NCI-H446 (cell line): Measurements from ENCODE around the gene EIF3F.
A peak's percentile ranks its signal among the peaks of the same experiment; 100 is the strongest.

ENCODE experiments used
- DNase-seq, 2 experiments: peaks; one replicate each; lab custom pipeline; 2025; lab: John Stamatoyannopoulos, UW

Gene EIF3F

DNA sequence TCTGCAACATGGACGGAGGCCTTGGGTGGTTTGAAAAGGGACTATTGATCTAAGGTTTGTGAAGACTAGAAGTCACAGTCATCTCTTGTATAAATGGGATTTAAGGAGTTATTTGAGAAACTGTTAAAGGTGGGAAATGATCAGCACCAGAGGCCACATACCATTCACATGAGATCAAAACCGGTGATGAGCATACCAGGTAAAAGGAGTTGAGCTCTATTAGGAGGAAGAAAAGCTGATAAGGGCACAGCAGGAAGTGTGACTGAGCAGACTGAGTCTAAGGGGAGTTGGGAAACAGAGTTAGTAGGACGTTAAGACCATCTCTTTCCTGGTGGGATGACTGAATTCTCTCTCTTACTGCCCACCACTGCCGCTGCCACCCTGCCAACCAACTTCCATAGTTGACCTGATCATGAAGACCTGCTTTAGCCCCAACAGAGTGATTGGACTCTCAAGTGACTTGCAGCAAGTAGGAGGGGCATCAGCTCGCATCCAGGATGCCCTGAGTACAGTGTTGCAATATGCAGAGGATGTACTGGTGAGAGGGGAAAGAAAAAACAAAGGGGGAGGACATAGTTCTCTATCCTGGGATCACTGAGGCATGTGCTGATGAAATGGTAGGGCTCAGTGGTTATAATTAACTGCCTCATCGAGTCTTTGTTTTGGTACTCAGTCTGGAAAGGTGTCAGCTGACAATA is 7.6 kb downstream of the EIF3F start:
- DNase-seq, result no peak

DNA sequence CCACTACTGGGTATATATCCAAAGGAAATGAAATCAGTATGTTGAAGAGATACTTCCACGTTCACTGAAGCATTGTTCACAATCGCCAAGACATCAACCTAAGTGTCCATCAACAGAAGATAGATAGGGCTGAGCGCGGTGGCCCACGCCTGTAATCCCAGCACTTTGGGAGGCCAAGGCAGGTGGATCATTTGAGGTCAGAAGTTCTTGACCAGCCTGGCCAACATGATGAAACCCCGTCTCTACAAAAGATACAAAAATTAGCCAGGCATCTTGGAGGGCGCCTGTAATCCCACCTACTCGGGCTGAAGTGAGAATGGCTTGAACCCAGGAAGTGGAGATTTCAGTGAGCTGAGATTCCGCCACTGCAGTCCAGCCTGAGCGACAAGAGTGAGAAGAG is 12.7 kb downstream of the EIF3F start:
- no peak for DNase-seq

DNA sequence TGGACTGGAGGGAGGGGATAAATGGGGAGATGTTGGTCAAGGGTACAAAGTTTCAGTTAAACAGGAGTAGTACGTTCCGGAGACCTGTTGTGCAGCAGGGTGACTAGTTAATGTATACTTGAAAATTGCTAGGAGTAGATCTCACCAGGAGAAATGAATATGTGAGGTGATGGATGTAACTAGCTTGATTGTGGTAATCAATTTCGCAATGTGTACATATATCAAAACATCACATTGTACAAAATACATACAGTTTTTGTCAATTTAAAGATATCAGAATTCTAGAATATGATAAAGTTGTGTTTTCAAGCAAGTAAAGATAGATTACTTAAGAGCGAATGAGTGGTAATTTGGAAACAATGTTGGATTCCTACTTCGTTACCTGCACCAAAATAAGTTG is 13.3 kb downstream of the EIF3F start:
- DNase-seq, result no peak

DNA sequence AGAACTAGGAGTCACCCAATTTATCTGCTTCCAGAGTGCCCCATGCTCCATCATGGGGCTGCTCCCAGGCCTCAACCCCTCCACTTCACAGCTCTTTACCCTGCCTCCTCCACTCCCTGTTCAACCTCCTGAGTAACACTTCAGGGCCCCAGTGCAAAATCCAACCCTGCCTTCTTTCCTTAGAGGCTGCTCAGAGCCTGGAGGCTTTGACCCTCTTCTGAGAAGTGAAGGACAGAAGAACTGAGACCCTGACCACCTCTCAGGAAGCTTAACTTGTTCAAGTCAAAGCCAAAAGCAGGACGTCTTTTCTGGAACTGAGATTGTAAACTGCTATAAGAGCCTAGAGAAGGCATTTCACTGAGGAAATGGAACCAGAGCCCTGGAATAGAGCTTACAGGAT is 15.5 kb downstream of the EIF3F start:
- DNase-seq, result no peak

DNA sequence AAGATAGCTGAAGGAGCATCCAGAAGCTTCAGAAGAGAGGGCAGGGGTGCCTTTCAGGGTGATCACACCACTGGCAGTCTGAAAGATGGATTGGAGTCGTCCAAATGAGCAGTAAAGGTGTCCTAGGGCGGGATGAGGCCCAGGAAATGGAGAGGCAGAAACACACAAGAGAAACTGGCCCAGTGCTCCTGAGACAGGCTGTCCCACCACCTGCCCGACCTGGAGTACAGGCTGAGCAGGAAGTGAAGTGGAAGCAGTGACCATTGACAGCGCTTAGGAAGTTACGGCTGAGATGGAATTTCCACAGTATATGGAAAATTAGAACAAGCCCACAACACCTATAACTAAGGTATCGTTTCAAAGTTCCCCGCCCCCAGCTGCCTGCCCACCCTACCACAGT is 16.1 kb downstream of the EIF3F start:
- no peak for DNase-seq

DNA sequence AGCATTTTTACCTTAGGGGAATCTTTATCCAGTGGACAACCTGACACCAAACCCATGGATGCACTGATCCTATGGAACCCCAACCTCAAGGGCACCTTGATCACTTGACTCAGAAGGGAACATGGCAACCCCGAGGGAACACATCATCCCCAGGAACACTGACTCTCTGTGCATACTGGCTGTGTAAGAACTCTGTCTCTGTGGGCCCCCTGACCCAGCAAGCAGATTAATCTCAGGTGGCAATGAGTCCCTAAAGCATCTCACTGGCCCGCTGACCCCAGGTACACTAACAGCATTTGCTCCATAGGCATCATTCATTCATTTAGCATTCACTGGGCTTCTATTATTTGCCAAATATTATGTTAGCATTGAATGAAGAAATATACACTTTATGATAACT is 16.9 kb downstream of the EIF3F start:
- DNase-seq, result no peak

DNA sequence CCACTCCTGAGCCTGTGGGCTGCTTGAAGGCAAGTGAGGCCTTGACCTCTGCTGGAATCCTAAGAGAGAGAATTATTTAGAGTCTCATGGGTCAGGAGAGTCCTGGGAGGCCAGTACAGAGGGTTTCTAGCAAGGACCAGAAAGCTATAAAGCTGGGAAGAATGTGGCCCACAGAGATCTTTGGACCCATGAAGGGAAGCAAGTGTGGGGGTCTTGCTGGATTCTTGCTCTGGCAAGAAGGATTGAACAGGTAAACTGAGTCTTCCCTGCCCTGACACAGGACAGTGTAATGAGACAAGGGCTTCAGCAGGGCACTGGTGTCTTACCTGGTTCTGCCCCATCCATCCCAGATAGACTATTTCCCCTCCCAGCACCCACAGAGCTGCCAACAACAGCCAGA is 18.4 kb downstream of the EIF3F start:
- DNase-seq, result no peak

DNA sequence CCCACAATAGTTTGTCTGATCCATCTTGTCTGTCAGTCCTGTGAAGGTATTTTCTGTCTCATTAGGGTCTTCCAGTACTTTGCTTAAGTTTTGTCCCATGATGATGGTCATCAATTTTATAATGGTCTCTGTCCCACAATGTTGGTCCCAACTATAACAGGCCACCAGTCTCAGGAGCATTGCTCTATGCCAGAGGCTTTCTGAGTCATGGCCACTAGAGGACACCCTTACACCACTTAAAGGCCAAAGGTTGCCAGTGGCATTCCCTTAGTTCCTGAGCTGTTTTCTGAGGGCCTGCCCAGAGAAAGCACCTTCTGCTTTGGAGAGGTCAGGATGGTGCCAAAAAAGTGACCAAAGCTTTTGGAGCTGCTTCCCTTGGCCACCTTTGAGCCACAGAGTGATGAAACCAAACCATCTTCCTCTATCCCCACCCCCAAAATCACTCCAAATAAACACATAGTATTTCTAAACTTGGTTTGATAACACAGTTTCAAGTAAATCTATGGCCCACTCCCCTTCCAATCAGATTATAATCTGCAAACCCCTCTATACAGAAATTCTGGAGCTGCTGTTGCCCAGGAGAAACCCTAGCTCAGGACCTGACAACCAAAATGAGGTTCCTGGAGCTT is 19.3 kb downstream of the EIF3F start:
- peak; percentile 58 to 73 for DNase-seq

DNA sequence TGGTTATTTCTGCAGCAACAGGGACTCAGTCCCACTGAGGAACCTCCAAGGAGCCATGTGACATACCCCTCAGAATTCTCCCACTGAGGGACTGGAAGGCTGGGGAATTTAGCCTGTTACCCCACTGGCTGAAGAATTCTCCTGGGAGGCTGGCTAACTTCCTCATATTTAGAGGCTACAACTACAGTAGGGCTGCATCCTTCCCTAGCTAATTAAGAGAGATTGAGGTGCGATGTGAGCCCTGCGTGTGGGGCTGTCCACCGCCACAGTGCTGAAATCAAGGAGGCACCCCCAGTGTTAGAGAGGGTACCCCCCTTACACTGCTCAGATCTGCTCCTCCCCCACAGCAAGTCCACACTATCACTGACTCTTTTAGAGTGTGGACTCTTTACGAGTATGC is 21.1 kb downstream of the EIF3F start:
- no peak for DNase-seq

DNA sequence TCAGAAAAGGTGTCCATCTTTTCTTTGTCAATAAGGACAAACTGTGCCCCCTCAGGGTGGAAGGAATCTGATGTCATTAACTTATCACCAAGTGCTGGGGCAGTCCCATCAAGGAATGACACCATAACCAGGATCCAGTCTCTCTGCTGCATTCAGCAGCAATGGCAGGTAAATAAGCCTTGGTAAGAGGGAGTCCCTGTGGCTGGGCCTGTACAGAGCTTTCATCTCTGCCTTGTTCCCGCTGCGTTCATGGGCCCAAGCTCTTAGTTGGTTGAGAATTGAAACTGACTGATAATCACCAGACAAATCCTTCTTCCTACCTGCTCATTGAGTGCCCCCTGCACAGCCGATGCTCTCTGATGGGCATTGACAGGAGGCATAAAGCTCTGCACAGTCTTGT is 22.7 kb downstream of the EIF3F start:
- DNase-seq, result no peak

DNA sequence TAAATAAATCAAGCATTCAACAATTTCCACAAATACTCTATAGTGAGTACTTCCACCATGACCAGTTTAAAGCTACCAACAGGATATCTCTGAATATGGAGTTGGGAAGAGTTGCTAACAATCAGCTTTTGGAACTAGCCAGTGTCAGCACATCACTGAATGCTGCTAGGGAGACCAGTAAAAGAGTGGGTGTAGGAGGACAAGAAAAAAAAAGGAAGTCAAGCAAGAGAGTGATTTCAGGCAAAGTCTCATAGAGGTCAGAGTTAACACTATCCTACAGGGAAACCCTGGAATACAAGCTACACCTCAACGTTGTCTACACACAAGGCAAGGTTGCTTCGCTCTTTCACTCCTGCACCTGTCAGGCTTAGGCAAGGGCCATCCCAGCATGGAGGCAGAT is 24.2 kb downstream of the EIF3F start:
- no peak for DNase-seq

DNA sequence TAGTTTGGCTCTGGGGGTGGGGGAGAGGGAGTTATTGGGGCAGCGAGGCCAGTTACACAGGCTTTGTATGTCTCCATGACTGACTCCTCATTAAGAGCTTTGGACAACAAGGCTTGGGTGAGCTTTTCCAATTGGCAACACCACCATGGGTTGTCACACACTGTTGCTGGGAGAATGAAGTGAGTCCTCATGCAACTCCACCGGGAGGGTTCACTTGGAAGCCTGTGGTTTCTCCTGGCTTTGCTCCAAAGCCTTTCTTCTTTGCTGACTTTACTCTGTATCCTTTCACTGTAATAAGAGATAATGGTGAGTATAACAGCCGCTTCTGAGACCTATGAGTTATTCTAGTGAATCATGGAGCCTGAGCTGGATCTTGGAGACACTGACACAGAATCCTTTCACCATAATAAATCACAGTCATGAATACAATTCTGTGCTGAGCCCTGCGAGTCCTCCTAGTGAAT is 24.9 kb downstream of the EIF3F start:
- DNase-seq, result no peak

DNA sequence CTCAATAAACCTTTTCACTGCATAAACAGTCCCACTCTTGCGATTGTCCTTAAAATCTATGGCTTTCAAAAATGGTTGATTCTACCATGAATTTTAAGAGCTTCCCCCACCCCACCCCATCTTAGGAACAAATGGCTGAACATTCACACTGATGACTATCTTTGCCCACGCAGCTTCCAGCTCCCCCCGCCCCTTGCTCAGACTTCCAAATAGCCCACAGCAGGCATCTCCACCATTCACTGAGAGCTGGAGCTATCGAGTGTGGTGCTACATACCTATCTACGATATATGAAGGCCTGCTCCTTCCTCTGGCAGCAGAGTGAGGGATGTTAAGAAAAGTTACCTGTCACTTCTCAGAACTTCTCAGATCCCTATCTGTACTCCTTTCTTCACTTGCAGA is 26.7 kb downstream of the EIF3F start:
- no peak for DNase-seq

DNA sequence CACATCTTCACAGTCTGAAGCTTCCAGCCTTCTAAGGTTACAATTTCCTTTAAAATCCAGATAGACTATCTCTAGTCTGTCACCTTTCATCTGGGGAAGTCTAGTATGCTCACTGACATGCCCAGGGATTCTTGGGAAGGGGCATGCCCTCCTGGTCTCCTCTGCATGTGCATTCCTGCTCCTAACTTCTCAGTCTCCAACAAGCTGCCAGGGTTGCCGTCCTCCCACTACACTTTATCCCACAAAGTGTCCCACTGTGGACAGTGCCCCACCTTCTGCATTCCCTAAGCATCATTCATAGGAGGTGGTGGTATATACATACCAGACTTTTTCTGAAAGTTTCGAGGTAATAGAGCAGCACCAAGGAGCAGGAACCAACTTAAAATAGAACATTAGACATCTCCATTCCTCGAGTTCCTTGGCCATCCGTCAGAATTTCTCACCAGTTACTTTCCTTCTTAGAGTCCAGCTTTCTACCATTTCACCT is 28.7 kb downstream of the EIF3F start:
- no peak for DNase-seq

DNA sequence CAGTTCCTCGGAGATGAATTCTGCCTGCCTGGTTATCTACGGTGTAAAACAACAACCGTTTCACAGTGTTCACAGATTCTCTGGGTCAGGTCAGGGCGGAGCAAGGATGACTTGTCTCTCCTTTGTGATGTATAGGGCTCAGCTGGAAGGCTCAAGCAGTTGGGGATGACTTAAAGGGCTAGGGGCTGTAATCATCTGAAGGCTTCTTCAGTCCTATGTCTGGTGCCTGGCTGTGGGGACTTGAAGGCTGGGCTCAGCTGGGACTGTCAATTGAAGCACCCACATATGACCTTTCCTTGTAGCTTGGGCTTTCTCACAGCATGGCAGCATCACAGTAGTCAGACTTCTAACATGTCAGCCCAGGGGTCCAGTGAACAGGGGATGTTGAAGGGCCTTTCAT is 29.3 kb downstream of the EIF3F start:
- no peak for DNase-seq

DNA sequence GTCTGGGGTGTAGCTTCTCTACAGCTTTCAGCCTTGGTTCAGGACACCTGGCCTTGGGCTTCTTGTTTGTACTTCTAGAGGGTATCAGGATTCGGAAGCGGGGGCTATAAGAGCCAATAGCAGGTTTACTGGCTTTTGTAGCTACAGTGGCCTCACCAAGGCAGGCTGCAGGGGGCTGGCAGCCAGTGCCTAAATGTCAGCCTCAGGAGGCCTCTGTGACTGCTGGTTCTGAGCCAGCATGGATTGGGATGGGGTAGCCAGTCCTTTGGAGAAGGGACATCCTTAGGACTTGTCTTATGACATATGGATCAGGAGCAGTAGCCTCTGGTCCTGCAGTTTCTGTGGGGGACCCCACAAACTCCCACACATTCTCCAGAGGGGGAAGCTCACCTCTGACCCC is 29.9 kb downstream of the EIF3F start:
- no peak for DNase-seq

DNA sequence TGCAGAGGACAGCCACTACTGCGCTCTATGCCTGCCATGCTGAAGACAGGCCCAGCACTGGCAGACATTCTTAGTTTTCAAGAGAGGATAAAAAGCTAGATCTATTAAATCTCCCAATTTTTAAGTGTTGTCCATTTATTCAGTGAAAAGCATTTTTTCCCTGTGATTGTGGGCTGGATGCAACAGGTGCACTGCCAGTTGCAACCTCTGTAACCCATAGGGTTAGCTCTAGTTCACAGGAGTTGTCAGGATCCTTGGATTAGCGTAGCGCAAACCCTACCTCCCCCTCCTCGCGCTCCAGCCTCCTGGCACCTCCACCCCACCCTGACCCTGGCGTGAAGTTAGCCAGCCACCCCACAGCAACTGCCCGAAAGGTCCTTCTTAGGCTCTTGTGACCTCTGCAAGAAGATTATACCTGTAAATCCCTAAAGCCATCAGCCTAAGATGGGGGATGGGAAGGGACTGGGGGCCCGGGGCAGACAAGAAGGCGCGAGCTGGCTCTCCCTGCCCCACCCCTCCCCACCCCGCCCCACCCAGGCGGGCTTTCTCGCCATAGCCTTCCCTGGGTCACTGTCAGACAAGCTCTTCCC is 30.9 kb downstream of the EIF3F start:
- no peak for DNase-seq

DNA sequence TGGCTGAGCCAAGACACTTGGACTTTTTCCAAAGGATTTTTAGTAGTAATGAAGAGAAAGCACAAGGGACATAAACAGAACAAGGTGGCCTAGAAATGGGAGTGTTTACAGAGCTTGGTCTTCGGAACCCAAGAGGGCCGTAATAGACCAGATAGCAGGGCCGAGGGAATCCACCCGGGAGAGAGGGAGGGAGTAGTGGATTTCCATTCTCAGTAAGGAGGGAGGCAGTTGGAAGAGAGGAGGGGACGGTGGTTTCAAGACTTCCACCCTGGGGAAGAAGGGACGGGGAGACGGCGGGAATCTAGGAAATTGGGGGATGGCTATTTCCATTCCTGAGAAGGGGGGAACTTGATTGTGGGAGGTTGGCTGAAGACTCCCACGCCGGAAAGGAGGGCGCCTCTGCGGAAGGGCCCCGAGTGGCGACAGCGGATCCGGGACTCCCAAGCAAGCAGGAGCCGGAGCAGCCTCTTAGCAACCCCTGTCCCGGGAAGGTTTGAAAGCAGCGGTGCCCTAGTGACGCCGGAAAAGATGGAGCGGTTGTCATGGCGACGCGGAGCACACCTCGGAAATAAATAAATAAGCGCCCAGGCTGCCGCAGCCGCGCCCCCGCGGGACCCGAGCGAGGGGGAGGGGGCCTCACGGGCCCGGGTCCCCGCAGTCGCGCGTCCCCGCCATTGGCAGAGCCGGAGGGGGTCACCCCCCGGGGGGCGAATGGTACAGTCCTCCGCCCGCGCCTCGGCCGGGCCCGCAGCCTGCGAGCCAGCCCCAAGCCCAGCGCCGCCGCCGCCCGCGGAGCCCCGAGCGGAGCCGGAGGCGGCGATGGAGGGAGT is 31.6 kb downstream of the EIF3F start:
- peak; percentile 23 to 54 for DNase-seq

DNA sequence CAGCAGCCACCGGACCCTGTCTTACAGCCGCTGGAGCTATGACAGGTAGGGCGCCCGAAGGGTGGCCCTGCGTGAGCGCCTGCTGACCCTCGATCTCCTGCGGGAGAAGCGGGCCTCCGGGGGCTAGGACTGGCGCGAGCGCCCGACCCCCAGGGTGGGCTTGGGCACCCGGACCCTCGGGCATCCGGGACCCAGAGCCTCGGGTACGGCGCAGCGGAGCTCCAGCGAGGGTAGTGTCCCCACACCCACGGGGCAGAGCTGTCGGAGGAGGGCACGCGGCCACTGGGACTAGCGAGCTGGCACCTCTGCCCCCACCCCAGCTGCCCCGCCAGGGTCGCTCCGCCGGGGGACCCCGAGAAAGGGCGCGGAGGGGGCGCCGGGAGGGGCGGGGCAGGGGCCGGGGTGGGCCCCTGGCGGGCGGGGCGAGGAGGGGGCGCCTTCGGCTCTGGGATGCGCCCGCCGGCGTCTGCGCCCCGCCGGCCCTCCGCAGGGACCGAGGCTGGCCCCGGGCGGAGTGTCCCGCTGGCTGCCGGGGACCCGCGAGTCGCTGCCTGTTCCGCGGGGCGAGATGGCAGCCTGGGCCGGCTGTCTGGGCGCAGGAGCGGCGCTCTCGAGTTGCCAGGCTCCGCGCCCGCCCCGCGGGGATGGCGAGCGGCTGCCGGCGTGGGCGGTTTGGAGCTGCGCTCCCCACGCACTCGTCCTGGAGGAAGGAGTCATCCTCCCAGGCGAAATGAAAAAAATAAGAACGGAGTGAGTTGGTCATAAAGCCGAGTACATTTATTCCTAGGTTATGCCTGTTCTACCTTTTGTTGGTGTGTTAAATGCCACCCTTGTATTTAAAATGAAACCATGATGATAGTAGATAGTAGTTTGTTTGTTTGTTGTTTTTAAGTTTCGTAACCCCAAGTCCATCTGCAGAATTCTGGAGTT is 32.4 kb downstream of the EIF3F start:
- no peak for DNase-seq

DNA sequence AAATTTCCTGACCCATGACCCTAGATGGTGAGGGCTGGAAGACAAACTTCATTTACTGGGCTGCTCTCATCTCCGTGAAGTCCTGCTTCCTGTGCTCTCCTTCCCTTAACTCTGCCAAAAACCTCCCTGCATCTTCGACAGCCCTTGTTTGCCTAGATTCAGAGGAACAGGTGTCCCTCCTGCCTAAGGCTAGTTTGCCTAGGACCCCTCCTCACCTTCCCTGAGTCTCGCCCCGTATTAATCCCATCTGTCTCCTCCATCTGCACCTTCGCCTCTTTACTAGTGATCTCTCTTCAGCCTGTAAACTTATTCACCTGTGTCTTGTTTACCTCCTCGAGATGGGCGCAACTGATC is 33.1 kb downstream of the EIF3F start:
- no peak for DNase-seq

DNA sequence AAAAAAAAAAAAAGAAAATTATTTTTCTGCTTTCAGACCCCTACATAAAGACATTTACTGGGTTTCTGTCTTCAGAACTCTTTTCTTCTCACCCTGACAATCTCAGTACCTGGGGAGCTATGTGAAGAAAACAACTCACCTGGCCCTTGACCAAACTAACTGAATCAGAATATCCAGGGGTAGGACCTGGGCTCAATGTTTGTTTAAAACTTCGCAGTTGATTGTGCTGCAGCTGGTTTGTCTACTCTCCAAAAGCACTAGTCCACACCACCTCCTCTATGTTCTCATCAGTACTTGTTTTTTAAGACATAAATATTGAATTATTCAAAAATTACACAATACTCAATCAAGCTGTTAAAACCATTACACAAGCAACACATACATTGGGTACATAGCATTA is 34.8 kb downstream of the EIF3F start:
- no peak for DNase-seq

DNA sequence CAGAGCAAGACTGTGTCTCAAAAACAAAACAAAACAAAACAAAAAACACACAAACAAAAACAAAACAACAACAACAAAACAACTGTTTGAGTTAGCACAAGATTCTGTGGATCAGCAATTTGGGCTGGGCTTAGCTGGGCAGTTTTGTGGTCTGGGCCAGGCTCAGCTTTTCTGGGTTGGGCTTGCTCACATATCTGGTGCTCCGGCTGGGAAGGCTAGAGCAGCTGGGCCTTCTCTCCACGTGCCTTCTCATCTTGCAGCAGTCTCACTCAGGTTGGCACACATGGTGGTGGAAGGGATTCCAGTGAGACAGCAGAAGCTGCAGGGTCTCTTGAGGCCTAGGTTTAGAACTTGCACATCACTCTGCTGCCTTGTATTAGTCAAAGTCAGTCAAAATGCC is 35.7 kb downstream of the EIF3F start:
- DNase-seq, result no peak
